ENCODE results near the gene CEP104. TPM values are rescaled to one million over a fixed set of nuclear protein-coding genes. Genes with fewer than 3 reads are reported as not detected.

CEP104 gene
- total and polyA plus RNA-seq, 9 of the 15 experiments (the other 6 are each of a cell fraction or from before 2014, with no cell fraction given): 11.2 to 63.4 (median 42.6) TPM

- TF ChIP-seq, protein P1, sequence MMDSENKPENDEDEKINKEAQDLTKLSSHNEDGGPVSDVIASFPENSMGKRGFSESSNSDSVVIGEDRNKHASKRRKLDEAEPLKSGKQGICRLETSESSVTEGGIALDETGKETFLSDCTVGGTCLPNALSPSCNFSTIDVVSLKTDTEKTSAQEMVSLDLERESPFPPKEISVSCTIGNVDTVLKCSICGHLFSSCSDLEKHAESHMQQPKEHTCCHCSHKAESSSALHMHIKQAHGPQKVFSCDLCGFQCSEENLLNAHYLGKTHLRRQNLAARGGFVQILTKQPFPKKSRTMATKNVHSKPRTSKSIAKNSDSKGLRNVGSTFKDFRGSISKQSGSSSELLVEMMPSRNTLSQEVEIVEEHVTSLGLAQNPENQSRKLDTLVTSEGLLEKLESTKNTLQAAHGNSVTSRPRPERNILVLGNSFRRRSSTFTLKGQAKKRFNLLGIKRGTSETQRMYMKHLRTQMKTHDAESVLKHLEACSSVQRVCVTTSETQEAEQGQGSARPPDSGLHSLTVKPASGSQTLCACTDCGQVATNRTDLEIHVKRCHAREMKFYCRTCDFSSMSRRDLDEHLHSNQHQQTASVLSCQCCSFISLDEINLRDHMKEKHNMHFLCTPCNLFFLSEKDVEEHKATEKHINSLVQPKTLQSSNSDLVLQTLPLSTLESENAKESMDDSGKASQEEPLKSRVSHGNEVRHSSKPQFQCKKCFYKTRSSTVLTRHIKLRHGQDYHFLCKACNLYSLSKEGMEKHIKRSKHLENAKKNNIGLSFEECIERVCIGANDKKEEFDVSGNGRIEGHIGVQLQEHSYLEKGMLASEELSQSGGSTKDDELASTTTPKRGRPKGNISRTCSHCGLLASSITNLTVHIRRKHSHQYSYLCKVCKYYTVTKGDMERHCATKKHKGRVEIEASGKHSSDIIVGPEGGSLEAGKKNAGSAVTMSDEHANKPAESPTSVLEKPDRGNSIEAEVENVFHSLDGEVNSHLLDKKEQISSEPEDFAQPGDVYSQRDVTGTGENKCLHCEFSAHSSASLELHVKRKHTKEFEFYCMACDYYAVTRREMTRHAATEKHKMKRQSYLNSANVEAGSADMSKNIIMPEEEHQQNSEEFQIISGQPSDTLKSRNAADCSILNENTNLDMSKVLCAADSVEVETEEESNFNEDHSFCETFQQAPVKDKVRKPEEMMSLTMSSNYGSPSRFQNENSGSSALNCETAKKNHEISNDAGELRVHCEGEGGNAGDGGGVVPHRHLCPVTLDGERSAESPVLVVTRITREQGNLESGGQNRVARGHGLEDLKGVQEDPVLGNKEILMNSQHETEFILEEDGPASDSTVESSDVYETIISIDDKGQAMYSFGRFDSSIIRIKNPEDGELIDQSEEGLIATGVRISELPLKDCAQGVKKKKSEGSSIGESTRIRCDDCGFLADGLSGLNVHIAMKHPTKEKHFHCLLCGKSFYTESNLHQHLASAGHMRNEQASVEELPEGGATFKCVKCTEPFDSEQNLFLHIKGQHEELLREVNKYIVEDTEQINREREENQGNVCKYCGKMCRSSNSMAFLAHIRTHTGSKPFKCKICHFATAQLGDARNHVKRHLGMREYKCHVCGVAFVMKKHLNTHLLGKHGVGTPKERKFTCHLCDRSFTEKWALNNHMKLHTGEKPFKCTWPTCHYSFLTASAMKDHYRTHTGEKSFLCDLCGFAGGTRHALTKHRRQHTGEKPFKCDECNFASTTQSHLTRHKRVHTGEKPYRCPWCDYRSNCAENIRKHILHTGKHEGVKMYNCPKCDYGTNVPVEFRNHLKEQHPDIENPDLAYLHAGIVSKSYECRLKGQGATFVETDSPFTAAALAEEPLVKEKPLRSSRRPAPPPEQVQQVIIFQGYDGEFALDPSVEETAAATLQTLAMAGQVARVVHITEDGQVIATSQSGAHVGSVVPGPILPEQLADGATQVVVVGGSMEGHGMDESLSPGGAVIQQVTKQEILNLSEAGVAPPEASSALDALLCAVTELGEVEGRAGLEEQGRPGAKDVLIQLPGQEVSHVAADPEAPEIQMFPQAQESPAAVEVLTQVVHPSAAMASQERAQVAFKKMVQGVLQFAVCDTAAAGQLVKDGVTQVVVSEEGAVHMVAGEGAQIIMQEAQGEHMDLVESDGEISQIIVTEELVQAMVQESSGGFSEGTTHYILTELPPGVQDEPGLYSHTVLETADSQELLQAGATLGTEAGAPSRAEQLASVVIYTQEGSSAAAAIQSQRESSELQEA (IDR thresholded peaks at IDR 0.05; ENCODE audit: low read depth): peak; percentile 95
- TF ChIP-seq ZNF146 (CRISPR knock-in tag; IDR thresholded peaks at IDR 0.05; ENCODE audit: unreplicated experiment) (no peak), MIER1 (IDR thresholded peaks at IDR 0.05; ENCODE audit: low read depth) (no peak), POLR2G (IDR thresholded peaks at IDR 0.05; ENCODE audit: low read depth, low read length) (peak; percentile 83), CTBP1 (IDR thresholded peaks at IDR 0.05; ENCODE audit: borderline replicate concordance) (peak; percentile 32; the same call in 1 of the 2 replicates), TARDBP (IDR thresholded peaks at IDR 0.05) (peak; percentile 81; the same call in 1 of the 2 replicates), ARID1B (IDR thresholded peaks at IDR 0.05) (no peak), GABPB1 (CRISPR knock-in tag; IDR thresholded peaks at IDR 0.05) (peak; percentile 57; the same call in 1 of the 2 replicates), GMEB1 (CRISPR knock-in tag; IDR thresholded peaks at IDR 0.05) (0 out of 2 replicates have a peak, but pooled peaks have one; percentile 28), ZSCAN29 (IDR thresholded peaks at IDR 0.05) (no peak), DPF2 (IDR thresholded peaks at IDR 0.05) (no peak), BRCA1 (IDR thresholded peaks at IDR 0.05) (no peak), BRCA1 (CRISPR knock-in tag; IDR thresholded peaks at IDR 0.05) (no peak), MTA3 (IDR thresholded peaks at IDR 0.05; ENCODE audit: borderline replicate concordance) (peak; percentile 98), PBX2 (CRISPR knock-in tag; IDR thresholded peaks at IDR 0.05; ENCODE audit: low read depth) (no peak), PBX2 (tag; conservative IDR thresholded peaks at IDR 0.05; ENCODE audit: low read depth) (0 out of 2 replicates have a peak, but pooled peaks have one; percentile 17), ZNF77 (CRISPR knock-in tag; IDR thresholded peaks at IDR 0.05) (peak; percentile 43; the same call in 1 of the 2 replicates), JUNB (CRISPR knock-in tag; conservative IDR thresholded peaks at IDR 0.05) (no peak)
Measured at GRCh38 chr1:3900969-3901529, 44.0 kb upstream of the CEP104 start (continued).
